CD4-positive, alpha-beta T cell treated with Interleukin-2 at 100 ng/mL for 4 hours (primary cell): ENCODE measurements around the gene FAM185A.
"Not testable (repeated sequence)": the region's sequence is repeated elsewhere in the genome, so short reads cannot be mapped to it uniquely, and the experiment has no call there.

Source experiments
- DNase-seq: peaks from one replicate; pipeline ENCODE4 v3.0.0-alpha.2; 2020; ENCODE audit warnings: low spot score

The FAM185A gene

DNA sequence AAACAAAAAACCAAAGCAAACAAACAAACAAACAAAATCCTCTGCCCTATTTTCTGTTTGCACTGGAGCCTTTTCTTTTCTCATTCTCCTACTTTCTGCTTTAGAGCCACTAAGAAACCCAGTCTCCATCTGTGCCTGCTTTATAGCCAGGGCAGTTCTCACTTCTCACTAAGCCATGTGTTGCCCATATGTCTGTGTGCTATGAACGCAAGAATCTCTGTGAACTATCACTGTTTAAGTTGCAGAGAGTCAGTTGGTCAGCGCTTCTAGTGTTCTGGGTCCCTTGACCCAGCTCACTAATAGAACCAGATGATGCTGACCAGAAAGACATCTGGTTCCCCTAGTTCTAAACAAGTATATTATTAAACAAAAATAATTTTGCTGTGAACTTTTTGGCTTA is 81.4 kb downstream of the FAM185A start:
- DNase-seq, result no peak

DNA sequence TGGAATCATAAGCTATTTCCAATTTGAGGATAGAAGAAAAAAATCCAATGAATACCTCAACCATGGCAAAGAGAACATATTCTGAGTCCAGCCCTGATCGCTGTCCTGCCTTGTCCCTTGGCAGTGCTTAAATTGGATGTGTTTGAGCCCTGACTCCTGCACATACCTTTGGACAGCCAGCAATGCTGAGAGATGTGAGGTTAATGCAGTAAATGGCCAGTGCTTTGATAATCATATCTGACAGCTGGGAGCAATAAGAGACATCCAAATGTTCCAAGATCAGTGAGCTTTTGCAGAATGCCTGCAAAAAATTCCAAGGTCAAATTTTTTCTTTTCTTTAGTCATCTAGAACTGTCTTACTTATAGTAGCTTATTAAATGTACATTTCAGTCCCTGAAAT is 83.9 kb downstream of the FAM185A start:
- DNase-seq, result no peak

DNA sequence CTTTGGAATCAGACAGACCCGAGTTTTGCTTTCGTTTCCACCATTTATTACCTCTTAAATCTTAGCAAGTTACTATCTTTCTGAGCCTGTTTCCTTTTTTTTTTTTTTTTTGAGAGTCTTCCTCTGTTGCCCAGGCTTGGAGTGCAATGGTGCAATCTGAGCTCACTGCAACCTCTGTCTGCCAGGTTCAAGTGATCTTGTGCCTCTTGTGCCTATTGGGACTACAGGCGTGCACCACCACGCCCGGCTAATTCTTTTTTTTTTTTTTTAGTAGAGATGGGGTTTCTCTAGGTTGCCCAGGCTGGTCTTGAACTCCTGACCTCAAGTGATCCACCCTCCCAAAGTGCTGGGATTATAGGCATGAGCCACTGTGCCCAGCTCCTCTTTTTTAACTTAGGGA is 84.5 kb downstream of the FAM185A start:
- no peak for DNase-seq

DNA sequence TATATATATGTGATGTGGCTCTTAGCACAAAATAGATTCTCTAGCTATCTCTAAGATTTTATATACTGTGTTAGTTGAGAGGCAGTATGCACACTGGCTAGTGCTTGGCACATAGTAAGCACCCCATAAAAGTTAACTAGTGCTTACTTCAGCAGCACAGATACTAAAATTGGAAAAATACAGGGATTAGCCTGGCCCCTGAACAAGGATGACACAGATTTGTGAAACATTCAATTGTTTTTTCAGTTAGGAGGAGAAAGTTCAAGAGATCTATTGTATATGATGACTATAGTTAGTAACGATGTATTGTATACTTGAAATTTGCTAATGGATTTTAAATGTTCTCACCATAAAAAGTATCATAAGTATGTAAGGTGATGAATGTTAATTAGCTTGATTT is 85.7 kb downstream of the FAM185A start:
- no peak for DNase-seq

DNA sequence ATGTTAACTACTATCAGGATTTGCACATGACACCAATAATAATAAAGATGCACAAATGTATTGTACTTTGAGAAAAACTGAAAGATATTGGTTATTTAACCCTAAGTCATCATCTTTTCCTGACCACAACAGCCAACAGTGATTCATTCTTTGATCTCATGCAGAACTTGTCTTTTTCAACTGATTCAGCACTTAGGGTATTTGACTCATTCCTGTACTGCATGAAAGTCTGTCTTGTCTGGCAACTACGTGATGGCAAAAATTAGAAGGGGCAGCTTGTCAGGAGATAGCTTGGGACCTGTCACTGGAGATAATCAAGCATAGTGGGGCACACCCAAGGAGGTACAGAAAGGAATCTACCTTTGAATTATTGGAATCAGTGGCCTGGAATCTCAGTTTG is 86.2 kb downstream of the FAM185A start:
- DNase-seq, result no peak

DNA sequence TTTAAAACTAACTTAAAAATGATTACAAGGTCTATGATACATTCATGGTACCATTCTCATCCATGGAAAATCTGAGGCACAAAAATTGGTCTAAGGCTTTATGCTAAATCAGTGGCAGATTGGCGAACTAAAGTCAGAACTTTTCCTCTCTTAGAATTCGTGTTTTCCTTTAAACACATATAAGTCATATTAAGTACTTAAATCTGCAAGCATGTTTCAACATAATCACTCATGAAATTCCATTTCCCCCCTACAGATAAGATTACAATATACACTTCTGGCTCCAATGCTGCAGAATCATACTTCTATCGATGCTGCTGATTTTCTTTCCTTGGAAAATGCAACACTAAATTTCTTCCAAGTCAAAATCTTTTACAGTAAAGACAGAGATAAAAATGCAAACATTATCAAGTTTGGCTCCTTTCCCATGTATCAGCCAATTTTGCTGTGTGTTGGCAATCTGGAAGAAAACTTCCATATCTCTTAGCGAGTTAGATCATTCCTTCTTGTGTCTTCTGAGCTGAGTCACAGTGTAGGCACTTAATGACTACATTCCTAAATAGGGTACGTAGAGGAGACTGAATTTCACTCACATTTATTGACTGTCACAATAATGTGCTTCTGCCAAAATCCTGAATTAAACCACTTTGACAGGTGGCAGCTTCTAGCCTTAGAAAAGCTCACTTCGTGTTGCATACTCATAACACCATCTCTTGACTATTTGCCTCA is 87.6 kb downstream of the FAM185A start:
- DNase-seq, result no peak

DNA sequence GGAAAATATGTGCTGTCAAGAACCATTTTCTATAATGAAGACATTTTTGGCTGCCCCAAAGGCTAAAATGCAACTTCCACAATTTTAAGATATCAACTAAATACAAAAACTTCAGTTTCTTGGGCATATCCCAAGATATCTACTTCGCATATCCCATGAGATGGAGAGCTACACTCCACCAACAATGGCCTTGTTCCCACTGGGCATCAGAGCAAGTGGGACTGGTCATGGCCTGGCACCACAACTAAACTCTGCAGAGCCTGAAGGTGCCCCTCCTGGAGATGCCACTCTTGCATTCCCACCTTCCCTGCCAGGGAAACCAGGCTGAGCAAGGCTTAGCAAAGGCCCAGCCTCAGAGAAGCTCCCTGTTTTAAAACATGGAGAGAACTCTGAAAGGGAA is 88.2 kb downstream of the FAM185A start:
- DNase-seq, result no peak

DNA sequence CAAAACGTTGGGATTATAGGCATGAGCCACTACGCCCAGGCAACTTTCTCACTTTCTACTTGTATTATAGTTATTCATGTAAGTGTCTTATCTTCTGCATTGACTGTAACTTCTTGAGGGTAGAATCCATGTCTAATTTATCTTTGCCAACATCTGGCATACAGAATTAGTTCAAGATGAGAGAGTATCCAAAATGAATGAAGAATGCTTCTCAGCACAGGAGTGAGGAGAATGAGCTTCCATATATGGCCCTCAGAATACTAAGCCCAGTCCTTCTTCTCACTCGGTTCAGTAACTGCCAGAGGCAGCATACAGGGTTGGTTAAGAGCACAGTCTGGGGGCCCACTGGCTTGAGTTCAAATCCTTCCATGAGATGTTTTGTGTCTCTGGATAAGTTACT is 89.0 kb downstream of the FAM185A start:
- DNase-seq, result no peak

DNA sequence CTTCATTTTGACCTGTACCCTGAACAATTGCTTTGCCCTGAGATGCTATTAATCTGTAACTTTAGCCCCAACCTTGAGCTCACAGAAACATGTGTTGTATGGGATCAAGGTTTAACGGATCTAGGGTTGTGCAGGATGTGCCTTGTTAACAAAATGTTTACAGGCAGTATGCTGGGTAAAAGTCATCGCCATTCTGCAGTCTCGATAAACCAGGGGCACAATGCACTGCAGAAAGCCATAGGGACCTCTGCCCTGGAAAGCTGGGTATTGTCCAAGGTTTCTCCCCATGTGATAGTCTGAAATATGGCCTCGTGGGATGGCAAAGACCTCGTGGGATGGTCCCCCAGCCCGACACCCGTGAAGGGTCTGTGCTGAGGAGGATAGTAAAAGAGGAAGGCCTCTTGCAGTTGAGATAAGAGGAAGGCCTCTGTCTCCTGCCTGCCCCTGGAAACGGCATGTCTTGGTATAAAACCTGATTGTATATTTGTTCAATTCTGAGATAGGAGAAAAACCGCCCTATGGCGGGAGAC is 89.8 kb downstream of the FAM185A start:
- DNase-seq, result not testable (repeated sequence)

DNA sequence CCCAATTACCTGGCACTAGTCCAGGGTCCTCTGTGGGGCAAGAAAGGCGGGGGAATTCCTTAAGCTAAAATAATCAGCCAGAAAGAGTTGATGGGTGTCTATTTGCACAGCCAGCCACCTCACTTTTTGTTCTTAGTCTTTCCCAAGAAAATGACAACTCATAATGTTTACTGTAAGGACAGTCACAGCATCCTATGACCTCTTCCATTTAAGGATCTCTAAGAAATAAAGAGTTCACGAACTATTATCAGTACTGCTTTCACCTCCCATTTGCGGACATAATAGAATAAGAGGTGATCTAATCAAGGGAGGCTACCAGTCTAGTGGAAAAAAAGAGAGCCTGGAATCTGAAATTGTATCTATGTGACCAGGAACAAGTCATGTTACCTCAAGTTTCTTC is 91.6 kb downstream of the FAM185A start:
- DNase-seq, result no peak

DNA sequence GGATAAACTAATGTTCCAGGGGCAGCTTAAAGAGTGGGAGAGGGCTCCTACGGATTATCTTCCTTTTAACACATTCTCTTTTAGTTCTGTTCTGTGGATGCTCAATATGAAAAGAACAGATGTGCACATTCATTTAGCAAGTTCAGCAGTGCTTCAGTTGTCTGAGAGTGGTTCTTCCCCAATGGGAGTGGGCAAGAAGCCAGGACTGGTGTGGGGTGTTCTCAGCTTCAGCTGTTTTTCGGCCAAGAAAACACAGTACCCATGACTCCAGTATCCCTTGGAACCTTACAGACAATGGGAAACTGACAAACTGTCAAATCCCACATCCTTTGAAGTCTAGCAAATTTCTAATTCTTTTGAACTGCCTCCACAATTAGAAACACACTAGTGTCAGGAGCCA is 92.5 kb downstream of the FAM185A start:
- no peak for DNase-seq

DNA sequence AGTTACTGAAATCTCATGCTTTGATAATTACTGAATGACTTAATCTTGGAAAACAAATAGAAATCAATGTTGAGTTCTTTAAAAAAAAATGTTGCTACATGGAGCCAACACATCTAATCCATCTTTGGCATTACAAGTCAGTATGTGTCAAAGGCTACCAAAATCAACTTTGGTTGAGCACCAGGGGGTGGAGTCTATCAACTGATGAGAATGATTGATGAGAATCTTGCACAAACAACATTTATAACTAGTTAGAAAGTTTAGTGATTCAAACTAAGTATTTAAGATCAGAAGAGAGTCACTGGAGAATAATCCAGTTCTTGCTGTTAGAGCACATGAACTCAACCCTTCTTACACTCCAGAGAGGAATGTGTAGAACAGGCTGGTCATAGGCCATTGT is 93.5 kb downstream of the FAM185A start:
- DNase-seq, result no peak

DNA sequence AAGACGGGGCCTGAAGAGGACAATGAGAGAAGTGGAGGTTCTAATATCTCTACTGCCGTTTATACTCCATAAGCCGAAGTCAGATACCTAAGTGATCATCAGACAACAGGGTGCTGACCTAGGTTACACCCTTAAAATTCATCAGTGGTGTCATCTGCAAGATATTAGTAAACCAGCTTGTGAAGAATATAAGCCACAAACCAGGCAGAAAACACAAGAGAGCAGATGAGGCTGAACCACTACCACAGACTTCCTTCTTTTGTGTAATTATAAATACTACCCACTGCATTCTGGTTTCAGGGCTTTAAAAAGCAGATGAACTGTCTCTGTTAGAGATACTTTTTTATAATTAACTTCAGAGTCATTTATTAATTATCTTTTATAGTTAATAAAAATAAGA is 95.1 kb downstream of the FAM185A start:
- no peak for DNase-seq

DNA sequence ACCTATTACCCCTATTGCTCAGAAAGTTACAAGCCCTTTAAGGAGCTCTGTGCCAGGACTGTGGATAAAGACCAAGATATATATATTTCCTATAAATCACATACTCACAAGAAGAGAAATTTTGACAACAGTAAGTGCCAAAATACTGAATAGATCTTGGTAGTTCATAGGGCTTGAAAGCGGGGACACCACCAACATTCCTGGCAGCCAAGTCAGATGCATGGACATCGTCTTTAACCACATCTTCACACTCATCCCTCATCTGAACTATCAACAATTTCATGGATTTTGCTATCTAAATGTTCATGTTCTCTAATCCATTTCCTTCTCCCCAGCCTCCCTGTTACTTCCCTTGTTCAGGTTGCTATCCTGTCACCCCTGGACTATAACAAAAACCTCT is 96.5 kb downstream of the FAM185A start:
- no peak for DNase-seq

DNA sequence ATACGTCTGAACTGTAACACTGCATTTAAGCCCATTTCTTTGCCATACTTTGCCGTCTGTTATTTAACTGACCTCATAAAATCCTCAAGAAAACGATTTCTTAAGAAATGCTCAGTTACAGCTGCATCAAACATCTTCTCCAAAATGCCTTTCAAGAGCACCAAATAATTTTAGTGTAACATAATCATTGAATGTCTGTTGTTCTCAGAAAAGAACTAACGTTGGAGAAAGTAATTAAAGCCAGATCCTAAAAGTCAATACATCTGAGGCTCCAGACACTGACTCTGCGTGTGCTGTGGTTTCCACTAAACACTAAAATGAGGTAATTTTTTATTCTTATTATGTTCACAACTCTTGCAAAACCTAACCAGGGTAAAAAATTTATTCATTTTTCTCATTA is 100.3 kb downstream of the FAM185A start:
- DNase-seq, result no peak

DNA sequence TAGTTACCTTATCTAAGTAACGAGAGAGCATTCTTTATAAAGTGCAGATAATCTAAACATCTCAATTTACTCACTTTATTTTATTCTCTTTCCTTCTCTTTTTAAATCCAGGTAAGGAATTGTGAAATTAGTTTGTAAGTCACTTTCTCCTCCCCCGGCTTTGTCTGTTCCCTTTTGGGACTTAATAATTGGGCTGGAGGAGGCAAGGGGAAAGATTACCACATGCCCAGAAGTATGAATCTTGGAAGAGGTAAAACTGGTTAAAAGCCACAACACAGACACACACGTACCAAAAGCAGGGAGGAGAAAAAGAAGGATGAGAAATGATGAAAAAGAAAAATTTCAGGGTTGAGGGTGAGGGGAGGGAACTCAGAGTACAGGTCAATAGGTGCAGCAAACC is 100.7 kb downstream of the FAM185A start:
- no peak for DNase-seq

DNA sequence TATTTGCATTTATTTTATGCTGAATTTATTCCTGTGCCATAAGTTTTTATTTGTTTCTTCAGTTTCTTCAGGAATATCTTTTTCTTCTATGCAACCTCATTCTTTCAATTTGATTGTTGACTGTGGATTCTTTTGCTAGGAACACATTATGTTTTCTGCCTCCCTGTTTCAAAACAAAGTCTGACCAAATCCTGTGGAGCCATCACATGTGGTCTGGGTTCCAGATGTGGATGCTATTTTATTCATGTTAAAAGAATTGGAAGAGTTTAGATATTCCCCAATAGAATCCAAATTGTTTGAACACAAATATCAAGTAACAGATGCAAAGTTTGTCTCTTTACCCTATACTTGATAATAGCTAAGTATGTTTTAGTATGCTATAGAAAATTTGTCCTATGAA is 107.2 kb downstream of the FAM185A start:
- no peak for DNase-seq
